ENCODE measurements around the gene CCDC102B.

DNA sequence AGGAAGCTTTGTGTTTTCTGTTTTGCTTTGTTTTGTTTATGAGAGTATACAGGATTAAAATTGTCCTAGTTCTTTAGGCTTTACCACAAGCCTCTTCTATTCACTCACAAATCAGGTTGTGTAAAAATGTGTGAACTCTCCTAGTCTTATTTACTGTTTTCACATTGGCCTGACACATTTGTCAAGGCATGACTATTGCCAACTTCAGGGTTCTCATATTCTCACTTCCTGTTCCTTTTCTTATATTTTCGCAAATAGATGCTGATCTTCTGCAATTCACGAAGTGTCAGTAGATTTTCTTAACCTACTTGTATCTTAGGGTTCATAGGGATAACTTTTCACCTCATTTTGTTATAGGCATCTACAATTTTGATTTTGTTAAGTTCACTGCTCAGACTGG lies 67.1 kb downstream of the CCDC102B start:
- TF ChIP-seq, protein P1, sequence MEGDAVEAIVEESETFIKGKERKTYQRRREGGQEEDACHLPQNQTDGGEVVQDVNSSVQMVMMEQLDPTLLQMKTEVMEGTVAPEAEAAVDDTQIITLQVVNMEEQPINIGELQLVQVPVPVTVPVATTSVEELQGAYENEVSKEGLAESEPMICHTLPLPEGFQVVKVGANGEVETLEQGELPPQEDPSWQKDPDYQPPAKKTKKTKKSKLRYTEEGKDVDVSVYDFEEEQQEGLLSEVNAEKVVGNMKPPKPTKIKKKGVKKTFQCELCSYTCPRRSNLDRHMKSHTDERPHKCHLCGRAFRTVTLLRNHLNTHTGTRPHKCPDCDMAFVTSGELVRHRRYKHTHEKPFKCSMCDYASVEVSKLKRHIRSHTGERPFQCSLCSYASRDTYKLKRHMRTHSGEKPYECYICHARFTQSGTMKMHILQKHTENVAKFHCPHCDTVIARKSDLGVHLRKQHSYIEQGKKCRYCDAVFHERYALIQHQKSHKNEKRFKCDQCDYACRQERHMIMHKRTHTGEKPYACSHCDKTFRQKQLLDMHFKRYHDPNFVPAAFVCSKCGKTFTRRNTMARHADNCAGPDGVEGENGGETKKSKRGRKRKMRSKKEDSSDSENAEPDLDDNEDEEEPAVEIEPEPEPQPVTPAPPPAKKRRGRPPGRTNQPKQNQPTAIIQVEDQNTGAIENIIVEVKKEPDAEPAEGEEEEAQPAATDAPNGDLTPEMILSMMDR (conservative IDR thresholded peaks at IDR 0.05; ENCODE audit: low read depth, low read length): no peak
- no peak for TF ChIP-seq EZH2 (IDR thresholded peaks at IDR 0.05; ENCODE audit: low read length, unreplicated experiment)
